ENCODE results near the gene ALKBH1.

The ALKBH1 gene

DNA sequence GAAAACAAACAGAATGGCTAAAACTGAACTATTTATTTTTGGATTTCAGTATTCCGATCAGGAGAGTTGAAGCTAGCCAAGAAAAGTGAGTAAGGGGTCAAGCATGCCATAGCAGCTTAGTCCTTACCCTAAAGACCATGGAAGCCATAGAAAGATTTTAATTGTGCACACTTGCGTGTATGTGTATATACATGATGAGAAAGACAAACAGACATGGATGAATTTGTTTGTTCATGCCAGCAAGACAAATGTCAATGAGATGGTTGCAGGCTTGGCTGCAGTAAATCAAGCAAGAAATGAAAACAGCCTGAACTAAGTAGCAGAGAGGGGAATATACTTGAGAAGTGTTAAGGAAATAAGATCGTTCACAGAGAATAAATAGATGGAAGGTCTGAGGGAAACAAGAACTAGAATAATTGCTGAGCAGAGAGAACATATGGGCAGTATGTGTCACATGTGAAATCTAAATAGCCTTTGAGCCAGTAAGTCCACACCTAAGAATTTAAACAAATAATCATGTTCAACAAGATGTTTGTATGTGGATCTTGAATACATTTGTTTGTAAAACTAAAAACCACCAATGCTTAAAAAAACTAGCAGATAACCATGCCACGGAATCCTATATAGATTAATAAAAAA lies 38.4 kb upstream of the ALKBH1 start:
- TF ChIP-seq RAD21 (IDR thresholded peaks at IDR 0.05; ENCODE audit: low read depth) (no peak), YY1 (IDR thresholded peaks at IDR 0.05; ENCODE audit: low read depth) (no peak), CEBPB (IDR thresholded peaks at IDR 0.05) (no peak), TAF1 (IDR thresholded peaks at IDR 0.05; ENCODE audit: low read depth) (no peak), CREB1 (IDR thresholded peaks at IDR 0.05; ENCODE audit: low read depth) (no peak), TEAD4 (IDR thresholded peaks at IDR 0.05) (no peak), USF1 (IDR thresholded peaks at IDR 0.05) (no peak), TCF12 (IDR thresholded peaks at IDR 0.05; ENCODE audit: low read depth) (no peak), MAX (IDR thresholded peaks at IDR 0.05) (no peak)

DNA sequence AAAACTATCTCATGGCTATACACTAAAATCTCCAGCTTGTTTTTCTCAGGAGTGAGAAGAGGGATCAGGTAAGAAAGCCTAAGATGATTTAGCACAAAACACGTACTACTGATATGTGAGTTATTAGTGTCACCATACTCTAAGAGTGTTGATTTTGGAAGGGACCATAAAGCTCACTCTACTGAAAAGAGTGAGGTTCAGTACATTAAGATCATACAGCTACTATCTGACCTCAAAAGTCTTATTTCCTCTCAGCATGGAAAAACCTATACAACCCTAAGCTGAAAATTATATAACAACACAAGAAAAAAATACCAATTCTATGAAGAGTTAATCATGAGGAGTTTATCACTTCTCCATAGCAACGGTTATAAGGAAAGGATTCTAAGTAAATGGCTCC lies 33.6 kb upstream of the ALKBH1 start:
- no peak for TF ChIP-seq USF1 (IDR thresholded peaks at IDR 0.05)

DNA sequence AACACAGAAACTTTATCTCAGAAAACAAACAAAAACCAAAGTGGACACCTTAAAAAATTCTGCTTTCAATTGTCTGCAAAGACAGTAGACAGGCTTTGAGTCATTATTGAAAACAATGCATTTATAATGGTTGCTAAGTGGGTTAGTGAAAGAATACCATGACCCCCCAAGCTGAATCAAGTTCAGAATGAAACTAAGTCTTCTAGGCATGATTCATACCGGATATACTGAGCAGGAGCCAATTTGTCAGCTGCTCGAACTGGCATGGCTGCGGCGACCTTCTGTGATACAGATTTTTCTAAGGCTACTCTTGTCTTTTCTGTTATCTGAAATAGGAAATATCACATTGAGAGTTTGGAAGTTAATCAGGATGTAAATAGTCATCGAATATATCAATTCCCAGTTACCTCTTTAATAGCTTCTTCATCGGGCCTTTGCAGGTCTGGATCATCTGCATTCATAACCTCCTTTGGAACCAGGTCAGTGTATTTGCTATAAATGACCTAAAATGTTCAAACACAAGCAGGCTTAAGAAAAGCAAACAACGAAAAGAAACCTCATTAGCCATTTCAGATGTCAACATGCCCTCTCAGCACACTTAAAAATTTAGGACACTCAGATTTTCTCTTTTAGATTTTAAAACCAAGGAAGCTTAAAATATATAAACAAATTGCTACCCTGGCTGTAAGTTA lies 30.9 kb upstream of the ALKBH1 start:
- TF ChIP-seq YY1 (IDR thresholded peaks at IDR 0.05; ENCODE audit: low read depth) = no peak
- no peak for TF ChIP-seq TCF12 (IDR thresholded peaks at IDR 0.05; ENCODE audit: low read depth)
- TF ChIP-seq NFIC (IDR thresholded peaks at IDR 0.05) = no peak
- TF ChIP-seq RAD21 (IDR thresholded peaks at IDR 0.05; ENCODE audit: low read depth) = no peak
- TF ChIP-seq, protein P1, sequence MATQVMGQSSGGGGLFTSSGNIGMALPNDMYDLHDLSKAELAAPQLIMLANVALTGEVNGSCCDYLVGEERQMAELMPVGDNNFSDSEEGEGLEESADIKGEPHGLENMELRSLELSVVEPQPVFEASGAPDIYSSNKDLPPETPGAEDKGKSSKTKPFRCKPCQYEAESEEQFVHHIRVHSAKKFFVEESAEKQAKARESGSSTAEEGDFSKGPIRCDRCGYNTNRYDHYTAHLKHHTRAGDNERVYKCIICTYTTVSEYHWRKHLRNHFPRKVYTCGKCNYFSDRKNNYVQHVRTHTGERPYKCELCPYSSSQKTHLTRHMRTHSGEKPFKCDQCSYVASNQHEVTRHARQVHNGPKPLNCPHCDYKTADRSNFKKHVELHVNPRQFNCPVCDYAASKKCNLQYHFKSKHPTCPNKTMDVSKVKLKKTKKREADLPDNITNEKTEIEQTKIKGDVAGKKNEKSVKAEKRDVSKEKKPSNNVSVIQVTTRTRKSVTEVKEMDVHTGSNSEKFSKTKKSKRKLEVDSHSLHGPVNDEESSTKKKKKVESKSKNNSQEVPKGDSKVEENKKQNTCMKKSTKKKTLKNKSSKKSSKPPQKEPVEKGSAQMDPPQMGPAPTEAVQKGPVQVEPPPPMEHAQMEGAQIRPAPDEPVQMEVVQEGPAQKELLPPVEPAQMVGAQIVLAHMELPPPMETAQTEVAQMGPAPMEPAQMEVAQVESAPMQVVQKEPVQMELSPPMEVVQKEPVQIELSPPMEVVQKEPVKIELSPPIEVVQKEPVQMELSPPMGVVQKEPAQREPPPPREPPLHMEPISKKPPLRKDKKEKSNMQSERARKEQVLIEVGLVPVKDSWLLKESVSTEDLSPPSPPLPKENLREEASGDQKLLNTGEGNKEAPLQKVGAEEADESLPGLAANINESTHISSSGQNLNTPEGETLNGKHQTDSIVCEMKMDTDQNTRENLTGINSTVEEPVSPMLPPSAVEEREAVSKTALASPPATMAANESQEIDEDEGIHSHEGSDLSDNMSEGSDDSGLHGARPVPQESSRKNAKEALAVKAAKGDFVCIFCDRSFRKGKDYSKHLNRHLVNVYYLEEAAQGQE (IDR thresholded peaks at IDR 0.05; ENCODE audit: low read depth) = no peak
- no peak for TF ChIP-seq CREB1 (IDR thresholded peaks at IDR 0.05; ENCODE audit: low read depth)

DNA sequence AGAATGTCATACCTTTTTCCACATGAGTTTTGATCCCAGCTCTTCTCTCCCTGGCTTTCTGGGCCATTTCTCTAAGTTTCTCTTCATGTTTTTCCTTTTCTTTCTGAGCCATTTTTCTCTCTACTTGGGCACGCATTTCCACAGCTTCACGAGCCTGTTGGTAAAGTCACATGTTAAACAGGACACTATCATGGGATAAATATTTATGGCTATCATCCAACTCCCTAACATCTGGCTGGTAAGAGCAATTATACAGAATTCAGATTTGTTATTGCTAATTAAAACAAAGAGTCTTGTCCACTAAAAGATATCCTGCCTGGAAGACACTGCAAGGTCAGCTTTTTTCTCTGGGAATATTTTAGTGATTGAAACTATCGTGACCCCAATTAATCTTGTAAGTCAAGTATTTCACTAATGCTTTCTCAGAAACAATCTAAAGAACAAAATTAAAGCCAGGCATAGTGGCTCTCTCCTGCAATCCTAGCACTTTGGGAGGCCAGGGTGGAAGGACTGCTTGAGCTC lies 23.2 kb upstream of the ALKBH1 start:
- no peak for TF ChIP-seq TEAD4 (IDR thresholded peaks at IDR 0.05)
- no peak for TF ChIP-seq EGR1 (IDR thresholded peaks at IDR 0.05)
- no peak for TF ChIP-seq EP300 (IDR thresholded peaks at IDR 0.05; ENCODE audit: borderline replicate concordance)
- TF ChIP-seq RAD21 (IDR thresholded peaks at IDR 0.05; ENCODE audit: low read depth) = no peak
- TF ChIP-seq MAX (IDR thresholded peaks at IDR 0.05) = no peak
- no peak for TF ChIP-seq YY1 (IDR thresholded peaks at IDR 0.05; ENCODE audit: low read depth)
- no peak for TF ChIP-seq TCF12 (IDR thresholded peaks at IDR 0.05; ENCODE audit: low read depth)
- TF ChIP-seq, protein P1 (IDR thresholded peaks at IDR 0.05; ENCODE audit: low read depth) = no peak
- TF ChIP-seq CEBPB (IDR thresholded peaks at IDR 0.05) = no peak
- no peak for TF ChIP-seq CREB1 (IDR thresholded peaks at IDR 0.05; ENCODE audit: low read depth)
- TF ChIP-seq USF1 (IDR thresholded peaks at IDR 0.05) = no peak
- TF ChIP-seq ZBTB7A (IDR thresholded peaks at IDR 0.05; ENCODE audit: low read depth) = no peak
- TF ChIP-seq NFIC (IDR thresholded peaks at IDR 0.05) = no peak
- no peak for TF ChIP-seq FOXM1 (IDR thresholded peaks at IDR 0.05; ENCODE audit: borderline replicate concordance, low read depth)
- TF ChIP-seq TAF1 (IDR thresholded peaks at IDR 0.05; ENCODE audit: low read depth) = no peak

GRCh38 chr14:77722301-77722700 lies 14.5 kb upstream of the ALKBH1 start:
- TF ChIP-seq EP300 (IDR thresholded peaks at IDR 0.05; ENCODE audit: borderline replicate concordance) (no peak), YY1 (IDR thresholded peaks at IDR 0.05; ENCODE audit: low read depth) (no peak), MAX (IDR thresholded peaks at IDR 0.05) (no peak), TCF12 (IDR thresholded peaks at IDR 0.05; ENCODE audit: low read depth) (no peak), FOXM1 (IDR thresholded peaks at IDR 0.05; ENCODE audit: borderline replicate concordance, low read depth) (no peak), RAD21 (IDR thresholded peaks at IDR 0.05; ENCODE audit: low read depth) (no peak), EGR1 (IDR thresholded peaks at IDR 0.05) (no peak), CEBPB (IDR thresholded peaks at IDR 0.05) (no peak), CREB1 (IDR thresholded peaks at IDR 0.05; ENCODE audit: low read depth) (no peak), TAF1 (IDR thresholded peaks at IDR 0.05; ENCODE audit: low read depth) (no peak), USF1 (IDR thresholded peaks at IDR 0.05) (no peak), ZBTB7A (IDR thresholded peaks at IDR 0.05; ENCODE audit: low read depth) (no peak)
- TF ChIP-seq, protein P1 (IDR thresholded peaks at IDR 0.05; ENCODE audit: low read depth) = no peak
